PC-3 (cell line): ENCODE measurements around the gene SELENOT.

Source experiments
- CTCF ChIP-seq: fragments of 300-600 bp; sonication (generic); conservative IDR thresholded peaks from 2 replicates; pipeline ENCODE4 v1.5.1; 2017; ENCODE audit warnings: antibody characterized with exemption, low read depth, mild to moderate bottlenecking, low read length
- EZH2 ChIP-seq: fragments of 300-600 bp; sonication (generic); IDR thresholded peaks from one replicate; pipeline ENCODE4 v1.6.1; 2017; ENCODE audit warnings: antibody characterized with exemption, mild to moderate bottlenecking, low read length; ENCODE audit not compliant: unreplicated experiment
- EZH2phosphoT487 ChIP-seq: fragments of 300-600 bp; sonication (generic); IDR thresholded peaks from 2 replicates; pipeline ENCODE4 v1.6.1; 2018; ENCODE audit warnings: mild to moderate bottlenecking, antibody characterized with exemption, low read length, borderline replicate concordance

GRCh38 chr3:150623945-150624344 is 20.8 kb downstream of the SELENOT start:
- TF ChIP-seq CTCF = no peak
- TF ChIP-seq EZH2 = no peak
- no peak for TF ChIP-seq EZH2phosphoT487
